ENCODE data around the gene ITGA3. TPM values are rescaled to one million over a fixed set of nuclear protein-coding genes. Genes with fewer than 3 reads are reported as not detected.

Gene ITGA3
- total and polyA plus RNA-seq, 10 donors: 5.5 to 52.3 (median 32.8) TPM

- Histone ChIP-seq H3K27me3 (replicated peaks in 1 of 7) (peaks cover 0 to 34% (median 15%) of the 10 kb centered on the region in 7 donors), H3K36me3 (no peaks in the 10 kb centered on the region), H3K4me1 (peaks cover 6 to 28% (median 12%) of the 10 kb centered on the region in 6 donors), H3K4me3 (no peak overlapping the region), H3K27ac (no peak overlapping the region), H3K9me3 (no peaks in the 10 kb centered on the region)
- WGBS, 5 donors: 53 to 74% (median 63%) methylated on average over 8 of the region's 8 CpGs
- DNase-seq: no peak
- intact Hi-C loops (cut with DNase I; ENCODE audit: low total_unique reads): loop anchor here (2.0 kb wide), 1 partner anchor 61 kb away; no protein-coding TSS in a partner anchor
- TF ChIP-seq POLR2A (IDR thresholded peaks at IDR 0.05): no peak
- no peak for TF ChIP-seq CTCF (IDR thresholded peaks at IDR 0.05 in 8 of 11, conservative IDR thresholded peaks at IDR 0.05 in 3 of 11)
- no peak for TF ChIP-seq POLR2AphosphoS5 (IDR thresholded peaks at IDR 0.05)
Measured at GRCh38 chr17:50026046-50026675, 29.7 kb upstream of the ITGA3 start.

DNA sequence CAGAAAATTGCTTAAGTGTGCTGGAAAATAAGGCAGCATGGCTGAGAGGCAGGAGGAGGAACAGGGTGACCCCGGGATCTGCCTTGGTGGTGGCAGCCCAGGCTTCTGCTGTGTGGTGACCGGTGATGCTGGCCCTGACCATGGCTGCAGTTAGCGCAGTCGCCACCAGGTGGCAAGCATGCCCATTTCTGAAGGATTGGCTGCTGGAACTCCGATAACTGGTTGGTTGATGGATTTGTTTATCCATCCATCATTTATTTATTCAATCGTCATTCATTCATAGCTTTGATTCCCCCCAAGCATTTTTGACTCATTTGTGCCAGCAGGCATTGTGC, 29.1 kb upstream of the ITGA3 start:
- peak; percentile 90 for DNase-seq
- intact Hi-C loops (cut with DNase I; ENCODE audit: low total_unique reads): loop anchor here (2.0 kb wide), 1 partner anchor 60 kb away; no protein-coding TSS in a partner anchor
- 0 to 7% (median 1%) methylated on average over 6 of the region's 6 CpGs for WGBS, 5 donors
- peak overlapping the region in 4 of 8 donors; percentile 39 to 62 (median 48) for H3K27ac ChIP-seq
- peak overlapping the region in 4 of 8 donors; percentile 9 to 53 (median 16) for H3K4me3 ChIP-seq
- H3K27me3 ChIP-seq (replicated peaks in 1 of 7): peaks cover 0 to 34% (median 15%) of the 10 kb centered on the region in 7 donors
- H3K36me3 ChIP-seq: no peaks in the 10 kb centered on the region
- H3K4me1 ChIP-seq: peaks cover 6 to 28% (median 12%) of the 10 kb centered on the region in 6 donors
- TF ChIP-seq POLR2A (IDR thresholded peaks at IDR 0.05): no peak
- peak in 1 of 3 donors; percentile 62 for TF ChIP-seq POLR2AphosphoS5 (IDR thresholded peaks at IDR 0.05)
- peak; percentile 79 to 98 (median 97) for TF ChIP-seq CTCF (IDR thresholded peaks at IDR 0.05 in 8 of 11, conservative IDR thresholded peaks at IDR 0.05 in 3 of 11)
- no peaks in the 10 kb centered on the region for H3K9me3 ChIP-seq

DNA sequence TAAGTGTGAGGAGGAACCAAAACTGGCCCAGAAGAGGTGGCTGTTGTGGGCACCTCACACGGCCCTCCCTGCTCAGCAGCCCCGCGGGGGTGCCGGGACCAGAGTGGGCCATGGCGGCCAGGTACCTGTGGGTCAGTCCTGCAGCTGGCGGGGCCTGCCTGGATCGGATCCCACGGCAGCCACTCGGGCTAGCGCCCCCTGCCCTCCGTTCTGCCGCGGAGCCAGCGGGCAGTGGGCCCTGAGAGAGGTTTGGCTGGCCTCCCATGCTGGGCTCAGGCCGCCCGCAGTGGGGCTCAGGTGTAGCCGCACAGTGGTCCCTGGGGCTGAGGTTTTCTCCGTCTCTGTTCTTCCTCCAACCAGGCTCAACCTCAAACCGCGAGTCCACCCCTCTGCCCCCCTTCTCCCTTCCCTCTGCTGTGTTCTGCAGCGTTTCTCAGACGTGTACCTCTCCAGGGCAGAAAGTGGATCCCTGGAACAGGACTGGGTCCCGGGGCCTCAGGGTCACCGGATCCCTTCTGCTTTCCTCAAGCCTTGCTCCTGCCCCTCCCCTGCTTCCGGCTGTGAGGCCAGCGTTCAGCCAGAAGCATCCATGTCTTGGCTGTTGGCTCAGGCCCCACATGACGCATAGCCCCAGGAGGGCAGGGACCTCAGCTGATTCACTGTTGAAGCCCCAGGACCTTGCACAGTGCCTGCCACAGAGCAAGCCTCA, 28.6 kb upstream of the ITGA3 start:
- Histone ChIP-seq H3K36me3 (no peaks in the 10 kb centered on the region), H3K27ac (peak overlapping the region in 5 of 8 donors; percentile 39 to 62 (median 50)), H3K9me3 (no peaks in the 10 kb centered on the region), H3K4me1 (peaks cover 6 to 26% (median 12%) of the 10 kb centered on the region in 6 donors), H3K27me3 (replicated peaks in 1 of 7) (peaks cover 0 to 37% (median 15%) of the 10 kb centered on the region in 7 donors), H3K4me3 (peak overlapping the region in 4 of 8 donors; percentile 9 to 53 (median 16))
- DNase-seq: no peak
- TF ChIP-seq CTCF (IDR thresholded peaks at IDR 0.05 in 8 of 11, conservative IDR thresholded peaks at IDR 0.05 in 3 of 11): peak in 2 of 11 experiments; percentile 35
- TF ChIP-seq POLR2AphosphoS5 (IDR thresholded peaks at IDR 0.05): peak; percentile 39 to 53 (median 49)
- no peak for TF ChIP-seq POLR2A (IDR thresholded peaks at IDR 0.05)
- WGBS, 5 donors: 3 to 5% (median 4%) methylated on average over 10 to 27 of the region's 27 CpGs
- intact Hi-C loops (cut with DNase I; ENCODE audit: low total_unique reads): loop anchor here (2.0 kb wide), 1 partner anchor 59 kb away; no protein-coding TSS in a partner anchor

All from spleen (tissue), 11 donors.